ENCODE measurements around the gene TLR9. TPM values are rescaled to one million over a fixed set of nuclear protein-coding genes. Genes with fewer than 3 reads are reported as not detected.

The TLR9 gene
- total RNA-seq, 2 donors from 2014 or later: 1.2 to 2.3 TPM

DNA sequence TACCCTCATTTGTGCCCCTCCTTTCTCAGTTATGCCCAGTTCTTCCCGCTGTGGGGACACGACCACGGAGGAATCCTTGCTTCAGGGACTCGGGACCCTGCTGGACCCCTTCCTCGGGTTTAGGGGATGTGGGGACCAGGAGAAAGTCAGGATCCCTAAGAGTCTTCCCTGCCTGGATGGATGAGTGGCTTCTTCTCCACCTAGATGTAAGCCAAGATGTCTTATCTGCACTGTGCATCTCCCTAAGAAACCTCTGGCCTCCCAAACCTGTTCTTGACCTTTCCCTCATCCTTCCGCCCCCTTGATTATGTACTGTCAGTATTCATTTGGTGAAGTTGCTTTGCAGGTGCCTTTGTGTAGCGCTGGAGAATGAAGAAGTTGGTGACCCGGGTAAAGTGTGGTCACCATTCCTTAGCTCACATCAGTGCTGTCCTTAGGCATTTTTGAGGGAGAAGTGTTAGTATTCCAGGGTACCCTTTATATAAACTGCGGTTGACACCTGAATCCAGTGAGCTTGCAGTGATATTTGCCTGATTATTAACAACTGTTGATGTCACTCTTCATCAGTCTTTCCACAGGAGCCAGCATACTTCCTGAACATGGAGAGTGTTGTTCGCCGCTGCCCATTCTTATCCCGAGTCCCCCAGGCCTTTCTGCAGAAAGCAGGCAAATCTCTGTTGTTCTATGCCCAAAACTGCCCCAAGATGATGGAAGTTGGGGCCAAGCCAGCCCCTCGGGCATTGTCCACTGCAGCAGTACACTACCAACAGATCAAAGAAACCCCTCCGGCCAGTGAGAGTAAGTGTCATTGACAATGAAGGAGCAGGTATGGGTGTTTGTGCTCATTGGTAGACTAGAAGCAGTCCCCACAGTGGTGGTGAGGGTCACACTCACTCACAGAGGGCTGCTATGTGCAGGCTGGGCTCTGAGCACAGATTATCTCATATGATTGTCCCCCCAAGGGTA is 26.5 kb downstream of the TLR9 start:
- H3K27me3 Mint-ChIP-seq (ENCODE audit: low read depth): no peaks in the 10 kb centered on the region
- peaks cover 69% of the 10 kb centered on the region for H3K4me1 Mint-ChIP-seq (ENCODE audit: low read depth)
- peak overlapping the region; percentile 98 to 99 for H3K4me3 Mint-ChIP-seq
- DNase-seq: no peak
- peak overlapping the region; percentile 97 for H3K27ac Mint-ChIP-seq
- no peak for ATAC-seq (replicated peaks in 1 of 2)
- H3K36me3 Mint-ChIP-seq (ENCODE audit: insufficient read depth in 2 of 2): peaks cover 8 to 21% of the 10 kb centered on the region in 2 donors
- no peaks in the 10 kb centered on the region for H3K9me3 Mint-ChIP-seq

DNA sequence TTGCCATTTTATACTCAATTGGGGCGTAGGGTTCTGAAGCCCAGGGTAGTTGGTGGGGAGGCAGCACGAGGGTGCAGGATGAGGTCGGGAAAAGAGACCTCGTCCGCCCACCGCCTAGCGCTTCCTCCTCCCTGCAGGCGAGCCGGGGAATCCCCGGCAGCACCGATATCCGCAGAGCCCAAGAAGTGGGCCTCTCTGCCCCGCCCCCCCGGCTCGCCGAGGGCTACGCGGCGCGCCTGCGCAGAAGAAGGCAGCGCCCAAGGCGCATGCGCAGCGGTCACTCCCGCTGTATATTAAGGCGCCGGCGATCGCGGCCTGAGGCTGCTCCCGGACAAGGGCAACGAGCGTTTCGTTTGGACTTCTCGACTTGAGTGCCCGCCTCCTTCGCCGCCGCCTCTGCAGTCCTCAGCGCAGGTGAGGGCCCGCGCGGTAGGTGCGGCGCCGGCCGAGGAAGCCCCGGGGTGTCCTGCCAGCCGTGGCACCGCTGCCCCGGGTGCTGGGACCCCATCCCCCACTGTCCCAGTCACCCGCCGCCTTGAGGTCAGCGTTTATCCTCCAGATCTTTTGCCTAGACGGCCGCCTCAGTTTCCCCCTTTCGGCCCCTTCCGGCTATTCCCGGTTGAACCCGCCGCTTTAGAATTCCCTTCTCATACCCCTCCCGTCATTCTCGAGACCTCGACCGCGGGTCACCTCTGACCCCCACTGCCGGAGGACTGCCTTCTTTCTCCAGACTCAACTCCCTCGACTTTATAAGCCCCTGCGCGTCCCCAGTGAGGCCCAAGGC is 27.4 kb downstream of the TLR9 start, which contains the start of gene ALAS1:
TSS of gene ALAS1 (plus strand) at position 319 of the 784 bp plus-strand sequence. CDS start 1,082 bp downstream, outside the sequence.
- ATAC-seq (replicated peaks in 1 of 2) (peak; percentile 96 to 97), DNase-seq (peak; percentile 95 to 98)
- Mint-ChIP-seq H3K9me3 (no peaks in the 10 kb centered on the region), H3K27ac (peak within 1 kb of the TSS; percentile 97), H3K36me3 (ENCODE audit: insufficient read depth in 2 of 2) (peaks cover 5 to 14% of the 10 kb centered on the region in 2 donors), H3K4me1 (ENCODE audit: low read depth) (peaks cover 63% of the 10 kb centered on the region), H3K27me3 (ENCODE audit: low read depth) (no peaks in the 10 kb centered on the region), H3K4me3 (peak within 1 kb of the TSS; percentile 98 to 99)

DNA sequence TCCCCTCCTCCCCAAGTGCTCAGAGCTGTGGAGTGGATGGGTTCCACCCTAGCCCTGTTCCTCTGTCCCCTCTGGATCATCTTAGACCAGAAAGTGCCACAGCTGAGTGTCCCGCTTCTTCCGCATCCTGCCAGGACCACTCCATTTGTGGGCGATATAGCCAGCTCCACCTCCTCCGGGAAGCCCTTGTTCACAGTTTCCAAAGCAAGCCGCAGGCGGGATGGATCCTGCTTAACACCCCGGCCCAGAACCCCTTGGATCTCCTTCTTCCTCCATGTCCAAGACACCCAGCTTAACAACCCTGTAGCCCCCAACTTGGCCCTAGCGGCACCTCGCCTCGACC is 28.0 kb downstream of the TLR9 start:
- H3K4me3 Mint-ChIP-seq: peak overlapping the region; percentile 98 to 99
- ATAC-seq (replicated peaks in 1 of 2) (peak; percentile 2 to 5), DNase-seq (no peak)
- H3K4me1 Mint-ChIP-seq (ENCODE audit: low read depth): peaks cover 60% of the 10 kb centered on the region
- H3K36me3 Mint-ChIP-seq (ENCODE audit: insufficient read depth in 2 of 2): peaks cover 5 to 13% of the 10 kb centered on the region in 2 donors
- H3K27ac Mint-ChIP-seq: peak overlapping the region; percentile 84
- H3K9me3 Mint-ChIP-seq: no peaks in the 10 kb centered on the region
- H3K27me3 Mint-ChIP-seq (ENCODE audit: low read depth): no peaks in the 10 kb centered on the region

DNA sequence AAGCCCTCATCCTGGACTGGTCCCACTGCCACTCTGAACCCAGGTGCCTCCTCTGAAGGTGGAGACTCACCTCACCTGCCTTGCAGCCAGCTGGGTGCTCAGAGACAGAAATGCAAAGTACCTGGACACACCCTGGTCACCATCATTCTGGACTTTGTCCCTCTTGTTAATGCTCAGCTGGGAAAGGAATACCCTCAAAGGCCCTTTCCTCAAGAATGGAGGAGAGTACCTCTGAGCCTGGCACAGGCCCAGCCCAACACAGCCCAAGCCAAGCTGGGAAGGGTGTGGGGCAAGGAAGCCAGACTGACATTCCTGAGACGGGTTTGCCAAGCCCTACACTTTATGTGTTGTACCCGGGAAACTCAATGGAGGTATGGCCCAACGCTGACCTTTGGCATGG is 28.5 kb downstream of the TLR9 start:
- H3K9me3 Mint-ChIP-seq: no peaks in the 10 kb centered on the region
- DNase-seq: no peak
- peak overlapping the region in 1 of 2 donors; percentile 99 for H3K4me3 Mint-ChIP-seq
- H3K27me3 Mint-ChIP-seq (ENCODE audit: low read depth): no peaks in the 10 kb centered on the region
- ATAC-seq (replicated peaks in 1 of 2): no peak
- no peak overlapping the region for H3K27ac Mint-ChIP-seq
- peaks cover 55% of the 10 kb centered on the region for H3K4me1 Mint-ChIP-seq (ENCODE audit: low read depth)
- peaks cover 3 to 13% of the 10 kb centered on the region in 2 donors for H3K36me3 Mint-ChIP-seq (ENCODE audit: insufficient read depth in 2 of 2)

DNA sequence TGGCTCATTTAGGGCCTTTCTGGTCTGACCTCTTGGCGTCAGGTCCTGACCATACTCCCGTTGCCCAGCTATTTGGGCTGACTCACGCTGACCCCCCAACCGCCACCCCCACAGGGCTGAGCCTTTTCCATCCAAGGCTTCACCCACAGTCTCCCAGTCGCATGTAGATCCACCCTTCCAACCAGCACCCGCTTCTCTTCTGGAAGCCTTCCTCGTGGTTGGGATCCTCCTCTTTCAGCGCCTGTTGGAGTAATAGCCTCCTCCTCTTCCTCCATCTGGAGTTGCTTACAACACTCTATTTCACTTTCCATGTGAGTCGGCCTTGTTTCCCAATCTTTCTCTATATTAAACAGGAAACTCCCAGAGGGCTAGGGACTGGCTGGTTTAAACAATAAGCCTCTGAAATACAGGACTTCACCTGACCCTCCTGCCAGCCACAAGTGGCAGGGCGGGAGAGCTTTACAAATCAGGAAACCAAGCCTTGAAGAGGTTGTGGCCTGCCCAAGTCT is 29.6 kb downstream of the TLR9 start:
- H3K27ac Mint-ChIP-seq: no peak overlapping the region
- ATAC-seq (replicated peaks in 1 of 2): no peak
- H3K4me3 Mint-ChIP-seq: no peak overlapping the region
- H3K4me1 Mint-ChIP-seq (ENCODE audit: low read depth): peaks cover 44% of the 10 kb centered on the region
- H3K27me3 Mint-ChIP-seq (ENCODE audit: low read depth): no peaks in the 10 kb centered on the region
- no peaks in the 10 kb centered on the region for H3K9me3 Mint-ChIP-seq
- peaks cover 0 to 5% of the 10 kb centered on the region in 2 donors for H3K36me3 Mint-ChIP-seq (ENCODE audit: insufficient read depth in 2 of 2)
- DNase-seq: no peak

DNA sequence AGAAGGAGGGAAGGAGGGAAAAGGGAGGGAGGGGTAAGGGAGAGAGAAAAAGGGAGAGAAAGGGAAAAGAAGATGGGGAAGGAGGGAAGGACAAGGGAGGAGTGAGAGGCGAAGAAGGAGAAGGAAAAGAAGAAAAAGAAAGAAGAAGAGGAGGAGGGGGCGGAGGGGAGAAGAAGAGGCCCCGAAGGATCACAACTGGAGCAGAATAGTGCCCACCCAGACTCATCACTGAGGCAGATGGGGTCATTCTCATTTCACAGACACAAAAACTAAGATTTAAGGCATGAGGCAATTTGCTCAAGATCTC is 30.2 kb downstream of the TLR9 start:
- Mint-ChIP-seq H3K27ac (no peak overlapping the region), H3K4me3 (no peak overlapping the region), H3K4me1 (ENCODE audit: low read depth) (peaks cover 39% of the 10 kb centered on the region), H3K27me3 (ENCODE audit: low read depth) (no peaks in the 10 kb centered on the region), H3K9me3 (no peaks in the 10 kb centered on the region), H3K36me3 (ENCODE audit: insufficient read depth in 2 of 2) (peaks cover 0 to 2% of the 10 kb centered on the region in 2 donors)
- ATAC-seq (replicated peaks in 1 of 2) (no peak), DNase-seq (no peak)

DNA sequence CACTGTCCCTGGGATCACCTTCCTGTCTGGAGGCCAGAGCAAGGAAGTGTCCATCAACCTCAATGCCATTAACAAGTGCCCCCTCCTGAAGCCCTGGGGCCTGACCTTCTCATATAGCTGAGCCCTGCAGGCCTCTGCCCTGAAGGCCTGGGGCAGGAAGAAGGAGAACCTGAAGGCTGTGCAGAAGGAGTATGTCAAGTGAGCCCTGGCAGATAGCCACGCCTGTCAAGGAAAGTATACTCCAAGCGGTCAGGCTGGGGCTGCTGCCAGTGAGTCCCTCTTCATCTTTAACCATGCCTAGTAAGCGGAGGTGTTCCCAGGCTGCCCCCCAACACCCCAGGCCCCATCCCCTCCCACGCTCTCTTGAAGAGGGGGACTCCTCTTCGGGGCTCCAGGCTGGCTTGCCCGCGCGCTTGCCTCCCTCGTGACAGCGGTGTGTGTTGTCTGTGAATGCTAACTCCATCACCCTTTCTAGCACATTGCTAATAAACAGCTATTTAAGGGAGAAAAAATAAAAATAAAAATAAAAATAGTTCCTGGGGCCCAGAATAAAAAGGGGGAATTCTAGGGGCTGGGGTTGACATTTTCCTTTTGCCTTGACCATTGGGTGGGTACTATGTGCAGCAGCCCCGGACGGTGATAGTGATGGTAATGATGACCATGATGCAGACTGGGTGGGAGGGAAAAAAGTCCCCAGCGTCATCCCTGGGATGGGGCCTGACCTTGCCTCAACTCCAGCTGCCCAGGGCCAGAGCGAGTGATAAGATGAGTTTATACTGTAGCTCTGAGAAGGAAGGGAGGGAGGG is 30.8 kb downstream of the TLR9 start:
- ATAC-seq (replicated peaks in 1 of 2) (no peak), DNase-seq (no peak)
- no peak overlapping the region for H3K27ac Mint-ChIP-seq
- no peak overlapping the region for H3K4me3 Mint-ChIP-seq
- no peaks in the 10 kb centered on the region for H3K27me3 Mint-ChIP-seq (ENCODE audit: low read depth)
- H3K9me3 Mint-ChIP-seq: no peaks in the 10 kb centered on the region
- no peaks in the 10 kb centered on the region for H3K36me3 Mint-ChIP-seq (ENCODE audit: insufficient read depth in 2 of 2)
- H3K4me1 Mint-ChIP-seq (ENCODE audit: low read depth): peaks cover 33% of the 10 kb centered on the region

DNA sequence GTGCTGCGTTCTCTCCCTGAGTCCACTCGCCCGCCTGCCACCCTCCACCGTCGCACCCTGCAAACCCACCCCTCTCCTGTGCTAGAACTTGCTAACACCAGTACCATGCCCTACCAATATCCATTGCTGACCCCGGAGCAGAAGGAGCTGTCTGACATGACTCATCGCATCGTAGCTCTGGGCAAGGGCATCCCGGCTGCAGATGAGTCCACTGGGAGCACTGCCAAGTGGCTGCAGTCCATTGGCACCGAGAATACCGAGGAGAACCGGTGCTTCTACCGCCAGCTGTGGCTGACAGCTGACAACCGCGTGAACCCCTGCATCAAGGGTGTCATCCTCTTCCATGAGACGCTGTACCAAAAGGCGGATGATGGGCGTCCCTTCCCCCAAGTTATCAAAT is 32.4 kb downstream of the TLR9 start:
- Mint-ChIP-seq H3K36me3 (ENCODE audit: insufficient read depth in 2 of 2) (no peaks in the 10 kb centered on the region), H3K4me1 (ENCODE audit: low read depth) (peaks cover 21% of the 10 kb centered on the region), H3K27me3 (ENCODE audit: low read depth) (no peaks in the 10 kb centered on the region), H3K9me3 (no peaks in the 10 kb centered on the region), H3K4me3 (no peak overlapping the region), H3K27ac (no peak overlapping the region)
- ATAC-seq (replicated peaks in 1 of 2) (no peak), DNase-seq (no peak)

DNA sequence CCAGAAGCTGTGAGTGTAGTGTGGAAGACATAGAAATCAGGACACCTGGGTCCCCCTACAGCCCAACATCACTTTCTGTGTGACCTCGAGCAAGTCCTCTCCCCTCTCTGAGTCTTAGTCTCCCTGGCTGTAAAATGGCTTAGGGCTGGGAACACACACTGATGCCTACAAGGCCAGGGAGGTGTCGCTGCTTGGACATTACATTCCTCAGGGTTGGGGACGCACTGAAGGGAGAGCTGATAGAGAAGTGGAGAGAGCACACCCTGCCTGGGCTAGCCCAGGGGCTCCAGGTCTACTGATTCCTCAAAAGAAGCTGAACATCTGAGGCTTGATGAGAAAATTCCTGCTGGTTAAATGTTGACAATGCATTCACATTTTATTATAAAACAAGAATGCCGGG is 33.8 kb downstream of the TLR9 start:
- no peaks in the 10 kb centered on the region for H3K9me3 Mint-ChIP-seq
- ATAC-seq (replicated peaks in 1 of 2) (no peak), DNase-seq (no peak)
- no peak overlapping the region for H3K27ac Mint-ChIP-seq
- peaks cover 8% of the 10 kb centered on the region for H3K4me1 Mint-ChIP-seq (ENCODE audit: low read depth)
- H3K27me3 Mint-ChIP-seq (ENCODE audit: low read depth): no peaks in the 10 kb centered on the region
- H3K4me3 Mint-ChIP-seq: no peak overlapping the region
- no peaks in the 10 kb centered on the region for H3K36me3 Mint-ChIP-seq (ENCODE audit: insufficient read depth in 2 of 2)

DNA sequence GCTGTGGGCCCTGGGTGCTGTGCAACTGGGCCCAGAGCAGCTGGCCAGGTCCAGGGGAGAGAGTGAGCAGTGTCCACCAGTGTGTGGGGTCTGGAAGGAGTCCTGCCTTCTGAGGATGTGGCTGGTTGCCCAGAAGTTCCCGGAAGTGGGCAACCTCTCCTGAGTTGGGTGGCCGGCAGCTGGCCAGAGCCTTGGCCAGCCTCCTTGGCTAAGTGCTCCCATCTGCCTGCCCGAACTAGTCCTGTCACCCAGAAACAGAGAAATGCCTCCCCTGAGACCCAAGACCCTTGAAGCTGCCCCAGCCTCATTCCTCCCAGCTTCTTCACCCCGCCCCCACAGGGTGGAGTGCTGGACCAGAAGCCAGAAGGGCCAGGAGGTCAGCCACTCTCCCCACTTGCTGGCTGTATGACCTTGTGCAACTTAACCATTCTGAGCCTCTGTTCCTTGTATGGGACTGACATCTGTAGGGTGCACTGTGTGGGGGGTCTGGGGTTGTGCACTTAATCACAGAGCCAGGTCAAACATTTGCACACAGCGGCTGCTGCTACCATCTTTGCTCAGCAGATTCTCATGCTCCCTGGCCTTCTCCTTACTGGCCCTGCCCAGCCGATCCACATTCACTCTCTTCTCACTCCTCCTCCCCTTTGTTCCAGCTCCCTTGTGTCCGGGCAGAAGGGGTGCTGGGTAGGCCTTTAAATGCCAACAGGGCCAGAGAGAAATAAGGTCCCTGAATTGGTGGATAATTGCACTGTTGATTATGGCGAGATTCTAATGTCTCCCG is 35.0 kb downstream of the TLR9 start:
- no peaks in the 10 kb centered on the region for H3K27me3 Mint-ChIP-seq (ENCODE audit: low read depth)
- no peak for ATAC-seq (replicated peaks in 1 of 2)
- no peak for DNase-seq
- no peaks in the 10 kb centered on the region for H3K36me3 Mint-ChIP-seq (ENCODE audit: insufficient read depth in 2 of 2)
- H3K4me3 Mint-ChIP-seq: no peak overlapping the region
- no peaks in the 10 kb centered on the region for H3K4me1 Mint-ChIP-seq (ENCODE audit: low read depth)
- no peaks in the 10 kb centered on the region for H3K9me3 Mint-ChIP-seq
- H3K27ac Mint-ChIP-seq: no peak overlapping the region

DNA sequence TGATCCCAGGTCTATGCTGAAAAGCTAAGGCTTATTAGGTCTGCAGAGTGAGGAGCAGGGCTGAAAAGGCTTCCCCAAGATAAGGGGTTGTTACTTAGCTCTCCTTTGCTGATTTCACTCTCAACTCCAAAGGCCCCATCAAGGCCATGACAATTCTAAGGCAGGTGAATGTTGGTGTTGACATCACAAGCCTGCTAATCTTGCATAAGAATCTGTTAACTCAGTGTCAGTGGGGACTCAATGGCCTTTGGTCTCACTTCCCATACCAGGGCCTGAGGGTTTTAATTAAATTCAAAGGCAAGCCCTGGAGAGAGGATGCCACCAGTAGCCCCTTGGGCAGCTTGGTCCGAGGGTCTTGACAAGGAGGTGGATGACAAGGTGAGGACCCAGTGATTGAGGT is 36.9 kb downstream of the TLR9 start:
- H3K27ac Mint-ChIP-seq: no peak overlapping the region
- H3K36me3 Mint-ChIP-seq (ENCODE audit: insufficient read depth in 2 of 2): no peaks in the 10 kb centered on the region
- ATAC-seq (replicated peaks in 1 of 2) (no peak), DNase-seq (no peak)
- H3K9me3 Mint-ChIP-seq: no peaks in the 10 kb centered on the region
- H3K4me3 Mint-ChIP-seq: no peak overlapping the region
- no peaks in the 10 kb centered on the region for H3K27me3 Mint-ChIP-seq (ENCODE audit: low read depth)
- no peaks in the 10 kb centered on the region for H3K4me1 Mint-ChIP-seq (ENCODE audit: low read depth)

DNA sequence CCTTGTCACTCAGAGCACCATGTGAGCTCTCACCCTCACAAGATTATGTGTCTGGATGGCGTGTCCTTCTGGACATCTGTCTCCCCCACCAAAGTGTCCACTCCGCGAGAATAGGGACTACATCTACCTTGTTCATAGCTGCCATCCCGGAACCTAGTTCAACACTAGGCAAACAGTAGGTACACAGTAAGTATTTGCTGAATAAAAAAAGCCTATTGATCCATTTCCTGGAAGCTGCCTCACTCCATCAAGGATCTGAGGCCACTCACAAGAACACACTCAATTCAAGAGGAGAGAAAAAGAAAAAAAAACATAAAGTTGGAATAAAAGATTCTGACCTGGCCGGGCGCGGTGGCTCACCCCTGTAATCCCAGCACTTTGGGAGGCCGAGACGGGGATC is 38.7 kb downstream of the TLR9 start:
- no peak overlapping the region for H3K27ac Mint-ChIP-seq
- H3K36me3 Mint-ChIP-seq (ENCODE audit: insufficient read depth in 2 of 2): no peaks in the 10 kb centered on the region
- ATAC-seq (replicated peaks in 1 of 2) (no peak), DNase-seq (no peak)
- H3K9me3 Mint-ChIP-seq: no peaks in the 10 kb centered on the region
- no peak overlapping the region for H3K4me3 Mint-ChIP-seq
- no peaks in the 10 kb centered on the region for H3K27me3 Mint-ChIP-seq (ENCODE audit: low read depth)
- no peaks in the 10 kb centered on the region for H3K4me1 Mint-ChIP-seq (ENCODE audit: low read depth)

Measured in activated T-cell treated with anti-CD3 and anti-CD28 coated beads, Interleukin-2, amount 50 U/mL, for 72 hours (primary cell).